GM19099 (cell line): ENCODE results near the gene RASGRF2.

Experiments used
- POLR2A ChIP-seq: IDR thresholded peaks from 3 replicates; pipeline ENCODE4 v1.6.1; 2011; ENCODE audit warnings: low read depth; ENCODE audit not compliant: insufficient read length; ENCODE audit errors: extremely low read depth

Gene RASGRF2

GRCh38 chr5:80961376-80962281, 1.5 kb downstream of the RASGRF2 start:
- TF ChIP-seq POLR2A = no peak

GRCh38 chr5:80962630-80963520, 2.7 kb downstream of the RASGRF2 start:
- TF ChIP-seq POLR2A = no peak

- no peak for TF ChIP-seq POLR2A
These were observed 3.3 kb downstream of the RASGRF2 start for GRCh38 chr5:80963521-80963895.

- TF ChIP-seq POLR2A = no peak
These were observed 3.9 kb downstream of the RASGRF2 start for GRCh38 chr5:80963966-80964481.

- TF ChIP-seq POLR2A = no peak
These were observed 4.3 kb downstream of the RASGRF2 start for GRCh38 chr5:80964491-80964890.

GRCh38 chr5:80964919-80965318, 4.8 kb downstream of the RASGRF2 start:
- no peak for TF ChIP-seq POLR2A

GRCh38 chr5:80967500-80968181, 7.5 kb downstream of the RASGRF2 start:
- TF ChIP-seq POLR2A = no peak

- no peak for TF ChIP-seq POLR2A
These were observed 12.9 kb downstream of the RASGRF2 start for GRCh38 chr5:80973027-80973426.

- no peak for TF ChIP-seq POLR2A
These were observed 14.9 kb downstream of the RASGRF2 start for GRCh38 chr5:80975065-80975464.

GRCh38 chr5:80976985-80977384, 16.8 kb downstream of the RASGRF2 start:
- no peak for TF ChIP-seq POLR2A

- no peak for TF ChIP-seq POLR2A
These were observed 17.6 kb downstream of the RASGRF2 start for GRCh38 chr5:80977764-80978163.

GRCh38 chr5:80978772-80979317, 18.7 kb downstream of the RASGRF2 start:
- TF ChIP-seq POLR2A = no peak

- no peak for TF ChIP-seq POLR2A
These were observed 21.9 kb downstream of the RASGRF2 start for GRCh38 chr5:80982093-80982492.

- TF ChIP-seq POLR2A = no peak
These were observed 25.6 kb downstream of the RASGRF2 start for GRCh38 chr5:80985600-80986228.
